Measurements from ENCODE around the gene RFX8.
"Not testable (repeated sequence)": the region's sequence is repeated elsewhere in the genome, so short reads cannot be mapped to it uniquely, and the experiment has no call there.

Gene RFX8

GRCh38 chr2:101440127-101440738 lies 34.7 kb downstream of the RFX8 start:
- DNase-seq (ENCODE audit: low spot score), result no peak

- DNase-seq (ENCODE audit: low spot score), result no peak
Observed at GRCh38 chr2:101439716-101440115, 35.2 kb downstream of the RFX8 start.

DNA sequence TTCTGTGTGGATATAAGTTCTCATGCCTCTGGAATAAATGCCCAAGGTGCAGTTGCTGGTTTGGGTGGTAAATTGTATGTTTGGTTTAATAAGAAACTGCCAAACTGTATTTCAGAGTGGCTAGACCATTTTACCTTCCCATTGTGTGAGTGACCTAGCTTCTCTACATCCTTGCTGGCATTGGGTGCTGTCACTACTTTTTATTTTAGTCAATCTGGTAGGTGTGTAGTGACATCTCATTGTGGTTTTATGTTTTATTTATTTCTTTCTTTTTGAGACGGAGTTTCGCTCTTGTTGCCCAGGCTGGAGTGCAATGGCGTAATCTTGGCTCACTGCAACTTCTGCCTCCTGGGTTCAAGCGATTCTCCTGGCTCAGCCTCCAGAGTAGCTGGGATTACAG lies 36.4 kb downstream of the RFX8 start:
- DNase-seq (ENCODE audit: low spot score), result not testable (repeated sequence)

DNA sequence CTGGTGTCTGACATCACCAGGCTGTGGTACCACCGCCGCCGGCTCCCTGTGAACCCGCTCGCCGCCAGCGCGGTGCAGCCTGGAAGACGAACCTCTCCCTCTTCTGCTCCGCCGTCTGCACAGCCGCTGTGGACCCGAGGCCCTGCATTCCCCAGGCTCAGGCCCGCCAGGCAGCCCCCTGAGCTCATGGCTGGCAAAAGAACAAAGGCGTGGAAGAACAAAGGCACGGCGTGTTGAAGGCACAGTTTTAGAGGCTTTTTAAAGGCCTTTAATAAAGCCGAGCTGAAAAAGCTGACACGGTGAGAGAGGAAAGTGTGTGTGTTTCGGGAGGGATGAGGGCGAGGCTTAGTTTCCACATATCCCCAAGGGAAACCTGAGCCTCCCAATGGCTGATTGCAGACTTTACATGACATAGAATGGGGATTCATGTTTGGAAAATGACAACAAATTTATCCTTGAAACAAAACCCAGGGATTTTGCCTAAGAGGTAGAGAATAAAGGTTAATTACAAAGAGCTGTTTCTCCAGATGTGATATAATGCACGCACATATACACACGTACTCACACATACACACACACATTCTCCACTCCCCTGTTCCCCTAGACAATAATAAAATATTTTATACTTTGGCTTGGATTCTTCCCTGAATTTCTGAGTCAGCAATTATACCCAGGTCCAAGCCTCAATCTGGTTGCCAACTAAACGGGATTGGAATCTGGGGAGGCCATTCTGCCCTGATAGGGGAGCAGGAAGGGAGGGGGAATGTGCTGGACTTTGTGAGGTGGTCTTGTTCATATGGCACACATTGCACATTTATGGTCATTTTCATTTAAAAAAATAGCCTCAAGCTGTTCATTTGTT lies 39.7 kb downstream of the RFX8 start:
- DNase-seq (ENCODE audit: low spot score), result no peak

DNA sequence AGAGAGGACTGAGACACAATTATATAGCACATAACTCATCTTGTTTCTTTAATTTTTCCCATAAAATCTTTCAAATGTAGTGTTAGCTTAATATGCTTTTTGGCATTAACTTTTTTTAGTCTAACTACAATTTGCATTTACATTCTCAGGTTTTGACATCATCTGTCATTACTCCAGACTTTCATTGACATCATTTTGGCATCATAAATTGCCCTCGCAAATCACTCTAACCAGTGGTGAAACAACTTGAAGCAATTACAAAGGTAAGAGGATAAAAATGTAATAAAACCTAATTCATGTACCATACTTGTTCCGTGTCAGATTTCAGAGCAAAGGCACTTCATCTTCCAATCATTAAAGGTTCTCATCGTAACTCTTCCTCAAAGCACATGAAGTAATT lies 41.4 kb downstream of the RFX8 start:
- DNase-seq (ENCODE audit: low spot score), result no peak

DNA sequence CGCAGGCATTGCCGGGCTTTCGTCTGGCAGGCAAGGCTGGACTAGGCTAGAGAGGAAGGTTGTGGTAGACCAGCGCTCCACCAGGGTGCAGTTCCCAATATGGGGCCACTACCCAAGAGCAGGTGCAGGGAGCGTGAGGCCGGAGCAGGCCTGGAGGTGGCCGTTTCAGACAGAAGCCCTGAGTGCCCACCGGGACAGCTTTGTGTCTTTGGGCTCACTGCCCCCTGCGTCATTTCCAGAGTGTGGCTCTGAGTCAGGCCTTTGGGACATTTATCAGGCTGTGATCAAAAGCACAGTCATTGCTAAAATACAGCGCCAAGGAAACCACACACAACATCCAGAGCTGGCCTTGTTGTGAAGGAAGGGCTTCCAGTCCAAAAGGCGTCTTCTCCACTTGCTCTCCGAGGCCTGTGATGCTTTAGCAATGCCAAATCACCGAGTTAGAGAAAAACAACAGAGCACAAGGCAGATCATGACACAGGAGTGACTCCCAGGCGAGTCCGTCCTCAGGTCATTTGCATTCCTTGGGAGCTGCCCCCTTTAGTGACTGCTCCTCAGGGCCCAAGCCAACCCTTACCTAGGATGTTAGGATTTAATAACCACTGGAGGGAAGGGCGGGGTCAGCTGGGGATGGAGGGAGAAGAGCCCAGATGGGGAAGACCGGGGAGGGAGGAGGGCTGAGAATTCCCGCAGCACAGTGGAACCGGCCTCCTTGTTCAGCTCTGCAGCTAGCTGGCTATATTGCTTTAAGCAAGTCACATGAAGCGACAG lies 42.3 kb downstream of the RFX8 start:
- no peak for DNase-seq (ENCODE audit: low spot score)

- DNase-seq (ENCODE audit: low spot score), result no peak
Observed at GRCh38 chr2:101431486-101431885, 43.4 kb downstream of the RFX8 start.

- no peak for DNase-seq (ENCODE audit: low spot score)
Observed at GRCh38 chr2:101430156-101430555, 44.8 kb downstream of the RFX8 start.

- no peak for DNase-seq (ENCODE audit: low spot score)
Observed at GRCh38 chr2:101429453-101429852, 45.5 kb downstream of the RFX8 start.

- DNase-seq (ENCODE audit: low spot score), result no peak
Observed at GRCh38 chr2:101428422-101429176, 46.3 kb downstream of the RFX8 start.

GRCh38 chr2:101427743-101428142 lies 47.2 kb downstream of the RFX8 start:
- no peak for DNase-seq (ENCODE audit: low spot score)

GRCh38 chr2:101427240-101427639 lies 47.7 kb downstream of the RFX8 start:
- no peak for DNase-seq (ENCODE audit: low spot score)

DNA sequence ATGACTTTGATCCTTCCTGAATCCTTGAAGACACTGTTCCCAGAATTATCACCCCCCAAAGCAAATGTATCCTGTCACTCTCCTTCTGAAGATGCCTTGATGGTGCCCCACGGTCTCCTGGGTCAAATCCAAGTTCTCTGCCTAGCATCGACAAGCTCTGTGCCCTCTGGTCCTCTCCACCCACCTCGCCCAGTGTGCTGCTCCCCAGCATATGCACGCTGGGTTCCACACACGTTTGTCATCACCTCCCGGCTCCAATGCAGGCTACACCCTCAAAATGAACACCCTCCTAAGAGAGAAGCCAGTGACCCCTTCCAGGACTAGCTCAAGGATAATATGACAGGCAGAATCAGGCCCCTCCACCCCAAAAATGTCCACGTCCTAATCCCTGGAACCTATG lies 48.1 kb downstream of the RFX8 start:
- DNase-seq (ENCODE audit: low spot score), result no peak

GRCh38 chr2:101420623-101421022 lies 54.3 kb downstream of the RFX8 start:
- no peak for DNase-seq (ENCODE audit: low spot score)

DNA sequence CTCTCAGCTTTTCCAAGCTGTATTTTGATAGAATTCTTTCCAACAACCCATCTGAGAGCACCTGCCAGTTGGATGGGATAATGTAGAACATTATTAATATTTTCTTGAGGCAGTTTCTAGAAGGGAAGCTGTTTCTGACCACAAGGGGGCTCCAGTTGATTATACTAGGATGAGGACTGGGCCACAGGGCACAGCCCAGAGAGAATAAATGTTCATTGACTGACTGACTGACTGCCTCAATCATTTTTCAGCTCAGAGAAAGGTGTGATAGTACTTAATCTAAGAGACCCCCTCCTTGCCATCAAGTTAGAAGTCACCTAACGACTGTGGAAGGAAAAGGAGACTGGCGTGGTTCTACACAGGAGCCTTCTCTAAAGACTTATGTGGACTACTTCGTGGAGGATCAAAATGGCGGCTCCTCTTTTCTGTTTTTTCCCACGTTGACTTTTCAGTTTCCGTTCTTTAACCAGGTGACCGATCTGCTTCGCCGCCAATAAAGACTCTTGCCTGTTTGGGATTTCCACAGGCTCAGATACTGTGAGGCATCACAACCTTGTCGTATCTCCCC lies 55.7 kb downstream of the RFX8 start:
- peak; percentile 70 for DNase-seq (ENCODE audit: low spot score)

DNA sequence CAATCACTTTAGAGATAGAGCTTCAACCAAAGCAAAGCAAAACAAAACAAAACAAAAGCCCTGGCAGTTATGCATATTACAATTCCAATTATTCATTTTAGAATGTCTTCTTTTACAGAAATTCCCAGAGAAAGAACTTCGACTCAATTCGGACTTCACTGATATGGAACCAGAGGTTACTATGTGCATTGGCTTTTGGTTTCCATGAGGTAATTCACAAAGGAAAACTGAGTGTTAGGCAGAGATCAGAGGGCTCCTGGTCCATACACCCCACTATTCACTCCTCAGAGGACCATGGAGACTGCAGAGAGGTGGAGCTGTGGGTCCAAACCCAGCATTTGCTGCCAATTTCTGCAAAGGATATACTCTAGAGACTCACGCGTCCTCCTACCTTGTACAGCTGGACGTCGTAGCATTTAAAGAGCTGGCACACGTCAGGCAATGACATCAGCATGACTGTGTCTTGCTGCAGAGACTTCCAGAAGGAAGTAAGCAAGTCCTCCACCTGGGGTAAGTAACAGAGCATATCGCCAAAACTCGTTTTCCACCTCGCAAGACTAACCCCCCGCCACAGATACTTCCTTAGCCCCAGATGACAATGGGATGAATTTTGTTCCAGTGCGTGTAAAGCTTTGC lies 56.3 kb downstream of the RFX8 start:
- no peak for DNase-seq (ENCODE audit: low spot score)

DNA sequence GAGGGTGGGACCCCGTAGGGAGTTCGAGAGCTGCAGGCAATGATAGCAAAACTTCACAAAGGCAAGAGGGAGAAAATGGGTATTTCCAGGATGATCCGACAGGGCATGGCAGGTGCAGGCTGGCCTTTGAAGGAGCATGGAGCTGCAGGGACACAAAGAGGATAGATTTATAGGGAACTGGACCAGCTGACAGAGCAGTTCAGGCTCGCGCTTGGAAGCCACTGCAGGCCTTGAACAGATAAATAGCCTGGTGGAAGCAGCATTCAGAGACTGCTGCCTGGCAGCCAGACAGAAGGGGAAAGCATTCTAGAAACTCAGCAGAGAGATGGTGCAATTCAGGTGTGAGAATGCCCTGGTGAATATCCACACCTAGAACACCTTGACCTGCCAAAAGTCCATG lies 58.3 kb downstream of the RFX8 start:
- no peak for DNase-seq (ENCODE audit: low spot score)

DNA sequence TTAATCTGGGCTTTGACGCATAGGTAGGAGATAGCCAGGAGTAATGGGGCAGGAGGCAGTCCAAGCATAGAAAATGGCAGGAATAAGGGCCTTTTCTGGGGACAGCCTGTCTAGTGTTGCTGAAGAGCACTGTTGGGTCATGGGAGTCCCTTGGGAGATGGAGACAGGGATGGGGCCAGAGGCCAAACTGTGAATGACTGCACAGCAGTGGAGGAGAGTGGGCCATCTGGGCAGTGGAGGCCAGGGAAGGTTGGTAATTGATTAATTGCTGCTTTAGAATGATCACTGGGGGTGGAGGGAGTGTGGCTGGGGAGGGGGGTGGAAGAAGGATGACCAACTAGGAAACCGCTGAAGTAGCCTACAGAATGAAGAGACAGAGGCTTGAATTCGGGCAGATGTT lies 59.0 kb downstream of the RFX8 start:
- DNase-seq (ENCODE audit: low spot score), result no peak

DNA sequence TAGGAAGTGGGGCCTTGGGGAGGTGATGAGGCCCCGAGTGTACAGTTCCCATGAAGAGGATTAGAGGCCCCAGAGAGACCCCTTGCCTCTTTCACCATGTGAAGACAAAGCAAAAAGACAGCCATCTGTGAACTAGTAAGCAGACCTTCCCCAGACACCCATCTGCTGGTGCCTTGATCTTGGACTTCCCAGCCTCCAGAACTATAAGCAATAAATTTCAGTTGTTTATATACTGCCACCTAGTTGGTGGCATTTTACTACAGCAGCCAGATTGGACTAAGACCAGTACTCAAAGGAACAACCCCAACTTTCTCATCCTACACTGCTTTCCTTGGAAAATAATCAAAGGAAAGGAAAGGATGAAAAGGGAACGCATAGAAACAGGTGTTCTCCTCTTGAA lies 59.7 kb downstream of the RFX8 start:
- no peak for DNase-seq (ENCODE audit: low spot score)

GRCh38 chr2:101412092-101412694 lies 62.7 kb downstream of the RFX8 start:
- DNase-seq (ENCODE audit: low spot score), result no peak

GRCh38 chr2:101410746-101411145 lies 64.2 kb downstream of the RFX8 start:
- DNase-seq (ENCODE audit: low spot score), result no peak

Measured in COLO829 (cell line).